PFSK-1 (cell line): ENCODE measurements around the gene RHBDF1.

ENCODE experiments used
- FOXP2 ChIP-seq: optimal IDR thresholded peaks from 2 replicates; pipeline ENCODE3; 2011; ENCODE audit warnings: borderline replicate concordance, control low read depth, inconsistent platforms; ENCODE audit not compliant: insufficient read depth; ENCODE audit errors: extremely low read length, extremely low read depth
- POLR2AphosphoS5 ChIP-seq: IDR thresholded peaks from 2 replicates; pipeline ENCODE4 v1.6.1; 2012; ENCODE audit warnings: low read depth, mild to moderate bottlenecking, control low read depth, low read length, moderate library complexity
- REST ChIP-seq, 2 experiments: IDR thresholded peaks; 2 replicates each; pipeline versions ENCODE4 v1.6.1 to v1.8.0; 2011 to 2012; ENCODE audit warnings: low read depth in 2 of 2, low read length in 2 of 2, control low read depth in 1 of 2, inconsistent platforms in 1 of 2, mild to moderate bottlenecking in 1 of 2, moderate library complexity in 1 of 2; ENCODE audit not compliant: insufficient read depth in 1 of 2
- SIN3A ChIP-seq: IDR thresholded peaks from 2 replicates; pipeline ENCODE4 v1.6.1; 2012; ENCODE audit warnings: mild to moderate bottlenecking, low read length, moderate library complexity, borderline replicate concordance; ENCODE audit not compliant: insufficient read depth
- TAF1 ChIP-seq: IDR thresholded peaks from 2 replicates; pipeline ENCODE4 v1.6.1; 2012; ENCODE audit warnings: low read length, control low read depth, borderline replicate concordance; ENCODE audit not compliant: insufficient read depth

- TF ChIP-seq REST (IDR thresholded peaks at IDR 0.05; ENCODE audit: insufficient read depth in 1 of 2, low read depth in 2 of 2, low read length in 2 of 2) (no peak), POLR2AphosphoS5 (no peak), SIN3A (no peak), TAF1 (no peak), FOXP2 (no peak)
Observed at GRCh38 chr16:50769-51591, 21.5 kb downstream of the RHBDF1 start.
